Measurements from ENCODE around the gene MEN1. TPM values are rescaled to one million over a fixed set of nuclear protein-coding genes. Genes with fewer than 3 reads are reported as not detected.

MEN1 gene
- total RNA-seq, 2 donors from 2014 or later, result 33.8 to 36.3 TPM

- Mint-ChIP-seq H3K27me3 (ENCODE audit: low read depth) (no peaks in the 10 kb centered on the region), H3K27ac (peak overlapping the region; percentile 49), H3K36me3 (ENCODE audit: insufficient read depth in 2 of 2) (peaks cover 10 to 27% of the 10 kb centered on the region in 2 donors), H3K9me3 (no peaks in the 10 kb centered on the region), H3K4me3 (peak overlapping the region; percentile 78 to 83), H3K4me1 (ENCODE audit: low read depth) (peaks cover 69% of the 10 kb centered on the region)
- ATAC-seq (replicated peaks in 1 of 2), result peak in 1 of 2 donors; percentile 8
- peak in 1 of 2 donors; percentile 6 for DNase-seq
Measured at GRCh38 chr11:64762674-64763525, 47.5 kb downstream of the MEN1 start.

GRCh38 chr11:64762277-64762673 lies 48.1 kb downstream of the MEN1 start:
- Mint-ChIP-seq H3K4me3 (no peak overlapping the region), H3K27me3 (ENCODE audit: low read depth) (no peaks in the 10 kb centered on the region)

GRCh38 chr11:64760759-64761420 lies 49.5 kb downstream of the MEN1 start:
- Mint-ChIP-seq H3K36me3 (ENCODE audit: insufficient read depth in 2 of 2) (peaks cover 5 to 15% of the 10 kb centered on the region in 2 donors), H3K27me3 (ENCODE audit: low read depth) (no peaks in the 10 kb centered on the region), H3K4me3 (no peak overlapping the region), H3K27ac (peak overlapping the region; percentile 53), H3K9me3 (no peaks in the 10 kb centered on the region), H3K4me1 (ENCODE audit: low read depth) (peaks cover 52% of the 10 kb centered on the region)
- peak in 1 of 2 donors; percentile 2 for DNase-seq
- no peak for ATAC-seq (replicated peaks in 1 of 2)

More at GRCh38 chr11:64762277-64762673, 48.1 kb downstream of the MEN1 start:
- H3K4me1 Mint-ChIP-seq (ENCODE audit: low read depth), result peaks cover 63% of the 10 kb centered on the region
- H3K36me3 Mint-ChIP-seq (ENCODE audit: insufficient read depth in 2 of 2), result peaks cover 6 to 21% of the 10 kb centered on the region in 2 donors
- ATAC-seq (replicated peaks in 1 of 2), result no peak
- H3K9me3 Mint-ChIP-seq, result no peaks in the 10 kb centered on the region
- DNase-seq, result no peak
- H3K27ac Mint-ChIP-seq, result peak overlapping the region; percentile 49

- ATAC-seq (replicated peaks in 1 of 2) (peak; percentile 6 to 11), DNase-seq (no peak)
- H3K27ac Mint-ChIP-seq, result peak within 1 kb of the TSS; percentile 53
- no peaks in the 10 kb centered on the region for H3K9me3 Mint-ChIP-seq
- H3K27me3 Mint-ChIP-seq (ENCODE audit: low read depth), result no peaks in the 10 kb centered on the region
- peaks cover 4 to 12% of the 10 kb centered on the region in 2 donors for H3K36me3 Mint-ChIP-seq (ENCODE audit: insufficient read depth in 2 of 2)
- peaks cover 45% of the 10 kb centered on the region for H3K4me1 Mint-ChIP-seq (ENCODE audit: low read depth)
- peak within 1 kb of the TSS in 1 of 2 donors; percentile 20 for H3K4me3 Mint-ChIP-seq
Measured at GRCh38 chr11:64759722-64760719, 50.3 kb downstream of the MEN1 start, which contains the start of gene PYGM. Gene PYGM, minus strand, starts transcription at chr11:64759974. Its CDS starts 76 bp downstream, at chr11:64759898.

GRCh38 chr11:64759131-64759721 lies 51.1 kb downstream of the MEN1 start:
- DNase-seq (no peak), ATAC-seq (replicated peaks in 1 of 2) (no peak)
- Mint-ChIP-seq H3K4me3 (no peak overlapping the region), H3K27me3 (ENCODE audit: low read depth) (no peaks in the 10 kb centered on the region), H3K9me3 (no peaks in the 10 kb centered on the region), H3K4me1 (ENCODE audit: low read depth) (peaks cover 37% of the 10 kb centered on the region), H3K36me3 (ENCODE audit: insufficient read depth in 2 of 2) (peaks cover 0 to 5% of the 10 kb centered on the region in 2 donors), H3K27ac (no peak overlapping the region)

GRCh38 chr11:64758330-64759079 lies 51.8 kb downstream of the MEN1 start:
- Mint-ChIP-seq H3K27ac (no peak overlapping the region), H3K4me1 (ENCODE audit: low read depth) (peaks cover 30% of the 10 kb centered on the region), H3K36me3 (ENCODE audit: insufficient read depth in 2 of 2) (peaks cover 0 to 2% of the 10 kb centered on the region in 2 donors), H3K4me3 (no peak overlapping the region), H3K27me3 (ENCODE audit: low read depth) (no peaks in the 10 kb centered on the region), H3K9me3 (no peaks in the 10 kb centered on the region)
- no peak for DNase-seq
- no peak for ATAC-seq (replicated peaks in 1 of 2)

GRCh38 chr11:64757549-64758329 lies 52.6 kb downstream of the MEN1 start:
- peaks cover 22% of the 10 kb centered on the region for H3K4me1 Mint-ChIP-seq (ENCODE audit: low read depth)
- no peak overlapping the region for H3K27ac Mint-ChIP-seq
- H3K9me3 Mint-ChIP-seq, result no peaks in the 10 kb centered on the region
- H3K4me3 Mint-ChIP-seq, result no peak overlapping the region
- H3K27me3 Mint-ChIP-seq (ENCODE audit: low read depth), result no peaks in the 10 kb centered on the region
- peaks cover 0 to 1% of the 10 kb centered on the region in 2 donors for H3K36me3 Mint-ChIP-seq (ENCODE audit: insufficient read depth in 2 of 2)
- DNase-seq (no peak), ATAC-seq (replicated peaks in 1 of 2) (no peak)

GRCh38 chr11:64755681-64756361 lies 54.5 kb downstream of the MEN1 start:
- Mint-ChIP-seq H3K27me3 (ENCODE audit: low read depth) (no peaks in the 10 kb centered on the region), H3K4me3 (no peak overlapping the region), H3K36me3 (ENCODE audit: insufficient read depth in 2 of 2) (peaks cover 0 to 2% of the 10 kb centered on the region in 2 donors), H3K9me3 (no peaks in the 10 kb centered on the region), H3K27ac (no peak overlapping the region), H3K4me1 (ENCODE audit: low read depth) (peaks cover 3% of the 10 kb centered on the region)
- DNase-seq, result no peak
- ATAC-seq (replicated peaks in 1 of 2), result no peak

GRCh38 chr11:64754919-64755662 lies 55.3 kb downstream of the MEN1 start:
- Mint-ChIP-seq H3K4me1 (ENCODE audit: low read depth) (no peaks in the 10 kb centered on the region), H3K27ac (no peak overlapping the region), H3K9me3 (no peaks in the 10 kb centered on the region), H3K36me3 (ENCODE audit: insufficient read depth in 2 of 2) (peaks cover 0 to 2% of the 10 kb centered on the region in 2 donors), H3K27me3 (ENCODE audit: low read depth) (no peaks in the 10 kb centered on the region), H3K4me3 (no peak overlapping the region)
- ATAC-seq (replicated peaks in 1 of 2) (no peak), DNase-seq (no peak)

GRCh38 chr11:64754124-64754918 lies 56.0 kb downstream of the MEN1 start:
- Mint-ChIP-seq H3K27me3 (ENCODE audit: low read depth) (no peaks in the 10 kb centered on the region), H3K36me3 (ENCODE audit: insufficient read depth in 2 of 2) (peaks cover 0 to 2% of the 10 kb centered on the region in 2 donors), H3K4me1 (ENCODE audit: low read depth) (no peaks in the 10 kb centered on the region), H3K27ac (no peak overlapping the region), H3K4me3 (no peak overlapping the region), H3K9me3 (no peaks in the 10 kb centered on the region)
- DNase-seq (no peak), ATAC-seq (replicated peaks in 1 of 2) (no peak)

Data from activated T-cell treated with anti-CD3 and anti-CD28 coated beads, Interleukin-2, amount 50 U/mL, for 72 hours (primary cell).